GM12873 (cell line): ENCODE measurements around the gene VSIR.

Source experiments
- TF ChIP-seq, protein P1 (sequence below): IDR thresholded peaks from 2 replicates; pipeline ENCODE4 v1.5.1; 2012; ENCODE audit warnings: low read depth, mild to moderate bottlenecking, moderate library complexity, low read length, control low read depth; ENCODE audit not compliant: insufficient read depth; ENCODE audit errors: missing control alignments

Gene VSIR

GRCh38 chr10:71716426-71716825 is 56.9 kb downstream of the VSIR start:
- TF ChIP-seq, protein P1, sequence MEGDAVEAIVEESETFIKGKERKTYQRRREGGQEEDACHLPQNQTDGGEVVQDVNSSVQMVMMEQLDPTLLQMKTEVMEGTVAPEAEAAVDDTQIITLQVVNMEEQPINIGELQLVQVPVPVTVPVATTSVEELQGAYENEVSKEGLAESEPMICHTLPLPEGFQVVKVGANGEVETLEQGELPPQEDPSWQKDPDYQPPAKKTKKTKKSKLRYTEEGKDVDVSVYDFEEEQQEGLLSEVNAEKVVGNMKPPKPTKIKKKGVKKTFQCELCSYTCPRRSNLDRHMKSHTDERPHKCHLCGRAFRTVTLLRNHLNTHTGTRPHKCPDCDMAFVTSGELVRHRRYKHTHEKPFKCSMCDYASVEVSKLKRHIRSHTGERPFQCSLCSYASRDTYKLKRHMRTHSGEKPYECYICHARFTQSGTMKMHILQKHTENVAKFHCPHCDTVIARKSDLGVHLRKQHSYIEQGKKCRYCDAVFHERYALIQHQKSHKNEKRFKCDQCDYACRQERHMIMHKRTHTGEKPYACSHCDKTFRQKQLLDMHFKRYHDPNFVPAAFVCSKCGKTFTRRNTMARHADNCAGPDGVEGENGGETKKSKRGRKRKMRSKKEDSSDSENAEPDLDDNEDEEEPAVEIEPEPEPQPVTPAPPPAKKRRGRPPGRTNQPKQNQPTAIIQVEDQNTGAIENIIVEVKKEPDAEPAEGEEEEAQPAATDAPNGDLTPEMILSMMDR, result no peak

DNA sequence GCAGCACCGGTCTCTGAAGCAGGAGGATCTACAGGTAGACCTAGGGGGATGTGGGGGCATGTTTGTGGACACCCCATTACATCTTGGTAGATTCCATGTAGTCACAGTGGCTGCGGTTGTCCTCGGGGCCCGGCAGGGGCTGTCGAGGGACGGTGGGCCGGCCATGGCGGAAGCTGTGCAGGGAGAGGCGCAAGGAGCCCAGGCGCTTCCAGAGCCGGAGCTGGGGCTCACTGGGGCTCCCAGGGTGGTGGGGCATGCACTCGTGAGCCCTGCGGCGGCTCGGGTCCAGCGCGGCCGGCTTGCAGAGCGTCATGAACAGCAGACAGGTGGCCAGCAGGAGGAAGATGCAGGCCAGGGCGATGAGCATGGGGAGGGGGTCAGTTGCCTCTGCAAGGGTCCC is 57.5 kb downstream of the VSIR start:
- TF ChIP-seq, protein P1, result no peak

- TF ChIP-seq, protein P1, result no peak
These were observed 58.3 kb downstream of the VSIR start for GRCh38 chr10:71715026-71715425.

DNA sequence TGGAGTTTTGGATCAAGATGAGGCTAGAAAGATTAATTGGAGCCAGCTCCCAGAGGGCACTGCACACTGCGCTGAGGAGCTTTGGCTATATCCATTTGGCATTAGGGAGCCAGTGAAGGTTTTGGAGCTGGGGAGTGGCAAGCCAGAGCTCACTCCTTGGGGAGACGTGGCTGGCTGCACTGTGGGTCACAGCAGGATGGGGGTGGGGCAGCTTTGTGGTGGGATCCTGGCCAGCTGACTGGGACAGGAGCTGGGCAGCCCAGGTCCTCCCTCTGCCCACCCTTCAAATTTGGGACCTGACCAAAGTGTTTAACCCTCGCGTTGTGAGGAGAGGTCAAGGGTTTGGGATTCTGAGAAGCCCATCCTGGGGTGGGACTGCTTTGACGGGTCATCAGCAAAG is 58.7 kb downstream of the VSIR start:
- TF ChIP-seq, protein P1, result no peak

GRCh38 chr10:71714031-71714410 is 59.3 kb downstream of the VSIR start:
- TF ChIP-seq, protein P1, result no peak

DNA sequence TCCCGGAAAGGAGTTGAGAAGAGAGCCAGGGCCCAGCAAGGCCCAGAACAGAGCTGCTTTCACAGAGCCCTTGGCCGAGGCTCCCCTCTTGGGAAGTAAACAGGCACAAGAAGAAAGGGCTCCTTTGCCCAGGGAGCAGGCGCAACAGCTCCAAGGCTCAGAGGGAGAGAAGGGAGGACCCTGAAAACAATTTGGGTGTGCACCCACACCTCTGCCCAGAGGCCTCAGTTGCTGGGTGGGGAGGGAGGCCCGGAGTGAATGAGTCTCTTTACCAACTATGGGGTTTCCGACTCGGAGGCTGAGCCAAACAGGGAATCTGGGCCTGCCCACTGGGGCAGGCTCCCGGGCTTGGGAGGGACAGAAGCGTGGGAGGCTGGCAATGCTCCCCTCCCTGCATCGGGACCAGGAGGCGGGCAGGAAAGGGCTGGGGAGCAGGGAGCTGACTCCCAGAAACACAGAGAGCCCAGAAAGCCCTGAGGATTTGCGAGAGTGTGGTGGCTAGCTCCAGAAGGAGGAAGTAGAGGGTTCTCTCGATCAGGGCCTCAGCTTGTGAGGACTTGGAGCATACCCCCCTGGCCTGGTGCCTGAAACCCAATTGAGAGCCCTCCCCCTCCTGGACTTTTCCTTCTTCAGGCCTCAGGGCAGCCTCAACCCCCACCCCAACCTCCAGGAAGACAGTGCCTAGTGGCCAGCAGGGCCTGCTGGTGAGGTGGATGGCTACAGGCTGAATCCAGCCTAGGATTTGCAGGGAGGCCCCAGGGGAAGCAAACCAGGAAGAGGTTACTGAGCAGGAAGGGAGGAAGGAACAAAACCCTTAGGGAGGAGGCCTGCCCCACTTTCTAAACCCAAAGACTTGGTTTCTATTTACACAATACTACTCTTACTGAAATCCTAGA is 59.9 kb downstream of the VSIR start:
- TF ChIP-seq, protein P1, result no peak

DNA sequence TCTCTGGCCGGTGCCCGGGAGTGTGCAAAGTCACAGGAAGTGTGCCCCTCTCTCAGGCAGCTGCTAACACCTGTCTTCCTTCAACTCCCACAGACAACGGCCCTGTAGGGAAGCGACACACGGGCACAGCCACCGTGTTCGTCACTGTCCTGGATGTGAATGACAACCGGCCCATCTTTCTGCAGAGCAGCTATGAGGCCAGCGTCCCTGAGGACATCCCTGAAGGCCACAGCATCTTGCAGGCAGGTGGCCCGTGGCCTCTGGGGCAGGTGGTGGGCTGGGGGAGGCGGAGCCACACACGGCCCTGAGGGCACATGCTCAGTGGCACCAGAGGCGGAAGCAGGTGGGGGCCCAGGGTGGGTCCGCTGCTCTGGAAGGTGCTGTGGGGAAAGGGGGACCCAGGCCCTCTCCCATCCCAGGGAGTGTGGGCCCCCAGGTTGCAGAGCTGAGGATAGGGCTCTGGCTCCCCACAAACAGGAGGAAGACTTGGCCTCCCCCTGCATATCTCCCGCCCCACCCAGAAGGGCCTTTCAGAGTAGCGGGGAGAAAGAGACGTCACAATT is 60.7 kb downstream of the VSIR start:
- TF ChIP-seq, protein P1, result no peak
